ENCODE results near the gene CLSTN1.
"Not testable (repeated sequence)": the region's sequence is repeated elsewhere in the genome, so short reads cannot be mapped to it uniquely, and the experiment has no call there.

Gene CLSTN1

DNA sequence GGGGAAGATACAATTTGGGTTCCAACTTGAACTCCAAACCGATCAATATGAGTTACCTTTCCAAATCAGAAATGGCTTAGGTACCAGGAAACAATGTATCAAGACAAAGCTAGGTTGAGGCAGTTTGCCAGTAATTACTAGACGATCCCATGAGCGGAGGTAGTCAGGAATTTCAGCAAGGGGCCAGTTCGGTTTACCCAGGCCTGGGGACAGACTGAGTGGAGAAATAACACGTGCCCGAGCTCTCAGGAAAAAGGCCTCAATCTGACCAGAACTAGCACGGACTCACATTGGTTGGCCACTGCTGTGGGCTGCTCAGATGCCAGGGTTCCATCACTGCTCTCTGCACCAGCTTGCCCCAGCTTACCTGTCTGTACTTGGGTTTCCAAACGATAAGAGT is 15.3 kb downstream of the CLSTN1 start:
- TF ChIP-seq CSDC2 (CRISPR knock-in tag; IDR thresholded peaks at IDR 0.05), result no peak
- TF ChIP-seq BACH2 (CRISPR knock-in tag; IDR thresholded peaks at IDR 0.05; ENCODE audit: borderline replicate concordance), result no peak
- TF ChIP-seq, protein P1, sequence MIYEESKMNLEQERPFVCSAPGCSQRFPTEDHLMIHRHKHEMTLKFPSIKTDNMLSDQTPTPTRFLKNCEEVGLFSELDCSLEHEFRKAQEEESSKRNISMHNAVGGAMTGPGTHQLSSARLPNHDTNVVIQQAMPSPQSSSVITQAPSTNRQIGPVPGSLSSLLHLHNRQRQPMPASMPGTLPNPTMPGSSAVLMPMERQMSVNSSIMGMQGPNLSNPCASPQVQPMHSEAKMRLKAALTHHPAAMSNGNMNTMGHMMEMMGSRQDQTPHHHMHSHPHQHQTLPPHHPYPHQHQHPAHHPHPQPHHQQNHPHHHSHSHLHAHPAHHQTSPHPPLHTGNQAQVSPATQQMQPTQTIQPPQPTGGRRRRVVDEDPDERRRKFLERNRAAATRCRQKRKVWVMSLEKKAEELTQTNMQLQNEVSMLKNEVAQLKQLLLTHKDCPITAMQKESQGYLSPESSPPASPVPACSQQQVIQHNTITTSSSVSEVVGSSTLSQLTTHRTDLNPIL (CRISPR knock-in tag; IDR thresholded peaks at IDR 0.05; ENCODE audit: low read depth), result no peak
- TF ChIP-seq TCF4 (CRISPR knock-in tag; IDR thresholded peaks at IDR 0.05; ENCODE audit: borderline replicate concordance), result no peak
- TF ChIP-seq RARB (CRISPR knock-in tag; IDR thresholded peaks at IDR 0.05), result no peak
- no peak for TF ChIP-seq OSR1 (CRISPR knock-in tag; IDR thresholded peaks at IDR 0.05)
- no peak for TF ChIP-seq PATZ1 (CRISPR knock-in tag; IDR thresholded peaks at IDR 0.05; ENCODE audit: borderline replicate concordance)
- TF ChIP-seq, protein P2, sequence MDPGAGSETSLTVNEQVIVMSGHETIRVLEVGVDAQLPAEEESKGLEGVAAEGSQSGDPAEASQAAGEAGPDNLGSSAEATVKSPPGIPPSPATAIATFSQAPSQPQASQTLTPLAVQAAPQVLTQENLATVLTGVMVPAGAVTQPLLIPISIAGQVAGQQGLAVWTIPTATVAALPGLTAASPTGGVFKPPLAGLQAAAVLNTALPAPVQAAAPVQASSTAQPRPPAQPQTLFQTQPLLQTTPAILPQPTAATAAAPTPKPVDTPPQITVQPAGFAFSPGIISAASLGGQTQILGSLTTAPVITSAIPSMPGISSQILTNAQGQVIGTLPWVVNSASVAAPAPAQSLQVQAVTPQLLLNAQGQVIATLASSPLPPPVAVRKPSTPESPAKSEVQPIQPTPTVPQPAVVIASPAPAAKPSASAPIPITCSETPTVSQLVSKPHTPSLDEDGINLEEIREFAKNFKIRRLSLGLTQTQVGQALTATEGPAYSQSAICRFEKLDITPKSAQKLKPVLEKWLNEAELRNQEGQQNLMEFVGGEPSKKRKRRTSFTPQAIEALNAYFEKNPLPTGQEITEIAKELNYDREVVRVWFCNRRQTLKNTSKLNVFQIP (CRISPR knock-in tag; IDR thresholded peaks at IDR 0.05; ENCODE audit: borderline replicate concordance, low read depth), result no peak
- no peak for TF ChIP-seq ZC3H10 (CRISPR knock-in tag; IDR thresholded peaks at IDR 0.05)
- no peak for TF ChIP-seq PPARA (CRISPR knock-in tag; IDR thresholded peaks at IDR 0.05; ENCODE audit: borderline replicate concordance)
- TF ChIP-seq ZFP3 (CRISPR knock-in tag; IDR thresholded peaks at IDR 0.05), result no peak
- ATAC-seq, result no peak

DNA sequence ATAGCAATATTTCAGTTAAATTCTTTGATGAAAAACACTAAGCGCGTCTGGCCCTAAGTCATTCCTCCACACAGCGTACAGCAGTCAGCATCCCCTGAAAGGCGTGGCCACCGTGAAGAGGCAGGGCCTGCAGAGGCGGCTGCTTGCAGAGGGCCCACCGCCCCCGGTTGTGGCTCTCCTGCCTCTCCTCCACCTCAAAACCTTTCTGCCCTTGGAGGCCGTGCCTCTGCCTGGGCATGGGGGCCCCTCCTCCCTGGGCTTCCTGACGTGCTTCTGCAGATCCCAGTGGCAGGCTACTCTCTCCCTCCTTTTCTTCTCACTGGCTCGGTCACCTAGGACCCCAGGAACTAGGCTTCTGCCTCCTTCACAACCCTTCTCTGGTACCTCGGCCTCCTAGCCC is 16.2 kb downstream of the CLSTN1 start:
- no peak for TF ChIP-seq ZNF70 (CRISPR knock-in tag; IDR thresholded peaks at IDR 0.05)
- no peak for TF ChIP-seq ZNF8 (CRISPR knock-in tag; IDR thresholded peaks at IDR 0.05)
- TF ChIP-seq ESRRG (CRISPR knock-in tag; IDR thresholded peaks at IDR 0.05), result no peak
- ATAC-seq, result no peak

- not testable (repeated sequence) for ATAC-seq
These were observed 17.8 kb downstream of the CLSTN1 start for GRCh38 chr1:9805972-9806371.

- no peak; the same call in 2 of the 3 replicates for ATAC-seq
- TF ChIP-seq ISL1 (CRISPR knock-in tag; IDR thresholded peaks at IDR 0.05) (peak; percentile 68; the same call in 1 of the 2 replicates), BACH2 (CRISPR knock-in tag; IDR thresholded peaks at IDR 0.05; ENCODE audit: borderline replicate concordance) (no peak), CSRNP3 (CRISPR knock-in tag; IDR thresholded peaks at IDR 0.05) (no peak), OSR1 (CRISPR knock-in tag; IDR thresholded peaks at IDR 0.05) (no peak)
These were observed 18.7 kb downstream of the CLSTN1 start for GRCh38 chr1:9805006-9805508.

DNA sequence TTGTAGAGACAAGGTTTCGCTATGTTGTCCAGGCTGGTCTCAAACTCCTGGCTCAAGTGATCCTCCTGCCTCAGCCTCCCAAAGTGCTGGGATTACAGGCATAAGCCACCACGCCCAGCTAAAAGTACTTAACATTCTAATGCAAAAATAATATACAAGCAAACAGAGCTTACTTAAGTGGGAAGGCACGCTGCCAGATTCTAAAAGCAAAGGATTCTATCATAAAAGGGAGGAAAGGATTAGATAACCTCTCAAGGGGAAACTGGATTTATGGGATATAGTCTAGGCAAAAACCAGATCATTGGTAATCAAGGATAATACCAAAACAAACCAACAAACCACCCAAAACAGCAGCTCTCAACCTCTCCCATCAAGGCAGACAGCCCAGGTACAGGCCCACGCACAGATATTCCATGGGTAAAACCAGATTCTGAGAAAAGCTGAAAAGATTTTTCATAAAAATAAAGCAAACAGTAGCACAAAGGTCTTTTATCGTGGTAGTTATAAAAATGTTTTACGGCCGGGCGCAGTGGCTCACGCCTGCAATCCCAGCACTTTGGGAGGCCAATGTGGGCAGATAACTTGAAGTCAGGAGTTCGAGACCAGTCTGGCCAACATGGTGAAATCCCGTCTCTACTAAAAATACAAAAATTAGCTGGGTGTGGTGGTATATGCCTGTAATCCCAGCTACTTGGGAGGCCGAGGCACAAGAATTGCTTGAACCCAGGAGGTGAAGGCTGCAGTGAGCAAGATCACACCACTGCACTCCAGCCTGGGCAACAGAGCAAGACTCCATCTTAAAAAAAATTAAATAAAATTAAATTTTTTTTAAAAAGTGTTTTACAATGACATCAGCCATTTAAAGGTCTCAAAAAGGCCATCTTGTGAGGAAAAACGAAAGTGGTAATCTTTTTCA is 20.5 kb downstream of the CLSTN1 start:
- ATAC-seq, result not testable (repeated sequence)

- TF ChIP-seq, protein P1 (CRISPR knock-in tag; IDR thresholded peaks at IDR 0.05; ENCODE audit: low read depth), result no peak
- TF ChIP-seq ARNTL (CRISPR knock-in tag; IDR thresholded peaks at IDR 0.05; ENCODE audit: borderline replicate concordance, low read depth) (no peak), ZNF565 (CRISPR knock-in tag; conservative IDR thresholded peaks at IDR 0.05; ENCODE audit: low read depth) (no peak), PPARA (CRISPR knock-in tag; IDR thresholded peaks at IDR 0.05; ENCODE audit: borderline replicate concordance) (no peak), ZFP3 (CRISPR knock-in tag; IDR thresholded peaks at IDR 0.05) (no peak), BACH2 (CRISPR knock-in tag; IDR thresholded peaks at IDR 0.05; ENCODE audit: borderline replicate concordance) (no peak), ZFP30 (CRISPR knock-in tag; IDR thresholded peaks at IDR 0.05) (no peak), TOX (CRISPR knock-in tag; IDR thresholded peaks at IDR 0.05; ENCODE audit: borderline replicate concordance) (no peak), GLIS3 (CRISPR knock-in tag; IDR thresholded peaks at IDR 0.05) (no peak), CSDC2 (CRISPR knock-in tag; IDR thresholded peaks at IDR 0.05) (no peak)
- TF ChIP-seq, protein P2 (CRISPR knock-in tag; IDR thresholded peaks at IDR 0.05; ENCODE audit: borderline replicate concordance, low read depth), result no peak
- ATAC-seq, result no peak
These were observed 21.9 kb downstream of the CLSTN1 start for GRCh38 chr1:9801909-9802308.
